HepG2 (cell line): ENCODE results near the gene TCF7L2. TPM values are rescaled to one million over a fixed set of nuclear protein-coding genes. Genes with fewer than 3 reads are reported as not detected.

Source experiments
- ATAC-seq: fragments of 200-7000 bp; cut with Tn5 transposase; 3 replicates; pipeline ENCODE4 v1.9.1; 2020; ENCODE audit warnings: mild to moderate bottlenecking, moderate library complexity
- BruUV-seq: library from RNA; stranded (reverse); fragments of 400-500 nt; replicated peaks from 2 replicates; lab custom pipeline; 2021; lab: Mats Ljungman, UMichigan
- CTCF ChIA-PET: fragments of 300-600 bp; formaldehyde crosslinking; extraction: SDS; loops from one replicate; lab custom pipeline; 2021; ENCODE audit warnings: low total read pairs, inconsistent platforms, low intra/inter-chr PET ratio; lab: Yijun Ruan, JAX
- POLR2A ChIA-PET: fragments of 350-600 bp; sonication (Branson Sonifier 250); formaldehyde crosslinking; loops from one replicate; lab custom pipeline; 2020; ENCODE audit warnings: antibody characterized with exemption, inconsistent platforms; lab: Yijun Ruan, JAX
- DNase-seq: peaks from one replicate; pipeline ENCODE4 v3.0.0-alpha.2; 2015; ENCODE audit warnings: low spot score
- FAIRE-seq: peaks from 3 replicates; lab custom pipeline; 2011; peaks lifted over from hg19 to GRCh38; lab: Jason Lieb, UNC
- H2AFZ ChIP-seq: one replicate; pipeline ENCODE4 v1.6.1; 2011; ENCODE audit warnings: low read length, inconsistent platforms
- H3K27ac ChIP-seq: fragments of 300-600 bp; 3 replicates; pipeline ENCODE4 v1.8.0; 2011; ENCODE audit warnings: mixed run types, mild to moderate bottlenecking, mixed read lengths, low read length, inconsistent platforms; ENCODE audit not compliant: insufficient read depth; ENCODE audit errors: extremely low read length
- H3K27me3 ChIP-seq, 2 experiments: fragments of 200-600 bp in 1 of 2; 2 replicates in 1 of 2; 3 replicates in 1 of 2; pipeline versions ENCODE4 v1.6.0 to v1.8.0; 2011; ENCODE audit warnings: low read length in 2 of 2, mild to moderate bottlenecking in 2 of 2, moderate library complexity in 2 of 2, inconsistent platforms in 1 of 2; ENCODE audit not compliant: insufficient read depth in 2 of 2, control insufficient read depth in 1 of 2
- H3K36me3 ChIP-seq, 2 experiments: fragments of 200-600 bp in 1 of 2; replicated peaks in 1 of 2; 2 replicates in 1 of 2; 3 replicates in 1 of 2; pipeline versions ENCODE4 v1.5.1 to v1.8.0; 2011; ENCODE audit warnings: low read length in 2 of 2, inconsistent platforms in 1 of 2; ENCODE audit not compliant: insufficient read depth in 2 of 2, control insufficient read depth in 1 of 2
- H3K4me1 ChIP-seq: 2 replicates; pipeline ENCODE4 v1.5.1; 2012; ENCODE audit warnings: low read length, inconsistent platforms; ENCODE audit not compliant: insufficient read depth
- H3K4me2 ChIP-seq: 2 replicates; pipeline ENCODE4 v1.6.0; 2011; ENCODE audit warnings: low read depth, low read length, inconsistent platforms
- H3K4me3 ChIP-seq, 3 experiments: fragments of 200-600 bp in 1 of 3; sonication (generic), shearing (Covaris generic) in 1 of 3; replicated peaks in 1 of 3; 2 replicates each; pipeline ENCODE4 v1.5.1; 2011 to 2016; ENCODE audit warnings: low read length in 3 of 3, inconsistent platforms in 2 of 3, low read depth in 2 of 3, mild to moderate bottlenecking in 2 of 3, control low read depth in 1 of 3, mixed read lengths in 1 of 3; ENCODE audit not compliant: insufficient read depth in 1 of 3
- H3K79me2 ChIP-seq: one replicate; pipeline ENCODE4 v1.6.1; 2011; ENCODE audit warnings: low read length, inconsistent platforms; ENCODE audit not compliant: insufficient read depth
- H3K9ac ChIP-seq: 2 replicates; pipeline ENCODE4 v1.6.0; 2011; ENCODE audit warnings: mild to moderate bottlenecking, low read depth, low read length, inconsistent platforms; ENCODE audit not compliant: insufficient read depth
- H3K9me3 ChIP-seq: 2 replicates; pipeline ENCODE4 v1.5.1; 2012; ENCODE audit warnings: mild to moderate bottlenecking, low read length
- H4K20me1 ChIP-seq: 2 replicates; pipeline ENCODE4 v1.6.0; 2011; ENCODE audit warnings: inconsistent platforms, mild to moderate bottlenecking, low read length, moderate library complexity; ENCODE audit not compliant: insufficient read depth
- ATAD3A ChIP-seq: sonication (generic); formaldehyde crosslinking; IDR thresholded peaks from 2 replicates; pipeline ENCODE4 v1.4.0; 2020; ENCODE audit warnings: missing genetic modification reagents
- EED ChIP-seq: sonication (generic); formaldehyde crosslinking; IDR thresholded peaks from 2 replicates; pipeline ENCODE4 v1.5.0; 2020; ENCODE audit warnings: mild to moderate bottlenecking, missing genetic modification reagents
- HNRNPLL ChIP-seq: fragments of 200-400 bp; formaldehyde crosslinking; IDR thresholded peaks from 2 replicates; pipeline ENCODE4 v1.6.1; 2017; ENCODE audit warnings: mild to moderate bottlenecking, low read depth, low read length; ENCODE audit not compliant: poor library complexity, severe bottlenecking
- HNRNPUL1 ChIP-seq: fragments of 200-400 bp; formaldehyde crosslinking; IDR thresholded peaks from 2 replicates; pipeline ENCODE4 v1.6.1; 2017; ENCODE audit warnings: low read depth, mild to moderate bottlenecking, low read length, moderate library complexity
- KMT2B ChIP-seq: IDR thresholded peaks from 2 replicates; pipeline ENCODE4 v1.6.1; 2016; ENCODE audit warnings: missing genetic modification reagents, missing compliant biosample characterization
- NFAT5 ChIP-seq: sonication (generic); formaldehyde crosslinking; IDR thresholded peaks from 2 replicates; pipeline ENCODE4 v1.4.0; 2020; ENCODE audit warnings: missing genetic modification reagents
- RFX1 ChIP-seq: fragments of 450-650 bp; IDR thresholded peaks from 2 replicates; pipeline ENCODE4 v1.6.1; 2017
- SAFB2 ChIP-seq: sonication (generic); formaldehyde crosslinking; IDR thresholded peaks from 2 replicates; pipeline ENCODE4 v1.5.1; 2020; ENCODE audit warnings: missing genetic modification reagents, low read depth, mild to moderate bottlenecking, borderline replicate concordance
- TBX2 ChIP-seq: sonication (generic); formaldehyde crosslinking; IDR thresholded peaks from 2 replicates; pipeline ENCODE4 v1.5.0; 2020; ENCODE audit warnings: missing genetic modification reagents, mild to moderate bottlenecking, borderline replicate concordance
- ZHX1 ChIP-seq: sonication (generic); formaldehyde crosslinking; IDR thresholded peaks from 2 replicates; pipeline ENCODE4 v1.8.1; 2022; ENCODE audit warnings: low read depth, mild to moderate bottlenecking, missing genetic modification reagents
- ZNF337 ChIP-seq: sonication (generic); formaldehyde crosslinking; IDR thresholded peaks from 2 replicates; pipeline ENCODE4 v1.5.1; 2020; ENCODE audit warnings: missing genetic modification reagents, low read depth, mild to moderate bottlenecking, borderline replicate concordance
- ZNF574 ChIP-seq: sonication (generic); formaldehyde crosslinking; IDR thresholded peaks from 2 replicates; pipeline ENCODE4 v1.4.0; 2020; ENCODE audit warnings: missing genetic modification reagents
- WGBS: methylation state at CpG from one replicate; pipeline ENCODE4 v1.1.6; 2017; ENCODE audit warnings: low lambda C conversion rate; 5-methylcytosine and 5-hydroxymethylcytosine counted together
- in situ Hi-C: cut with HindIII; loops from 2 replicates; pipeline ENCODE4 v1.10.0; 2017; ENCODE audit warnings: low pct_unique_long_range_greater_than_20kb; ENCODE audit not compliant: extremely low pct_ligation_motif_present
- intact Hi-C: fragments of 100-400 bp; cut with micrococcal nuclease; formaldehyde crosslinking; loops from one replicate; pipeline ENCODE4 v1.10.0; 2022; ENCODE audit not compliant: unreplicated experiment
- polyA plus RNA-seq, 8 experiments: library from polyadenylated mRNA; depleted of rRNA in 3 of 8; stranded (reverse) in 7 of 8; unstranded in 1 of 8; fragments of >200 nt; fragmentation: Illumina TruSeq in 4 of 8; extraction: Trizol in 4 of 8; gene quantifications; 2 replicates each; pipeline versions ENCODE4 v1.2.1 to v1.2.3, GENCODE V29; 2011 to 2016; ENCODE audit warnings: low read depth in 4 of 8, missing spikeins in 1 of 8, mixed read lengths in 1 of 8; ENCODE audit not compliant: insufficient read depth in 1 of 8
- total RNA-seq, 5 experiments: library from RNA; depleted of rRNA; stranded (reverse); fragments of >200 nt; fragmentation: Illumina TruSeq; extraction: Trizol; gene quantifications; 2 replicates each; pipeline ENCODE4 v1.2.3, GENCODE V29; 2016; ENCODE audit warnings: low read depth in 1 of 5

Gene TCF7L2
- total and polyA plus RNA-seq, 2 of the 13 experiments (the other 11 are each of a cell fraction or from before 2014, with no cell fraction given): 3.9 to 13.7 TPM

- no peak for TF ChIP-seq EED (CRISPR knock-in tag)
These were observed 40.2 kb downstream of the TCF7L2 start (continued) for GRCh38 chr10:112990271-112990670.

- H3K4me2 ChIP-seq: no peak overlapping the region
- in situ Hi-C loops (no loop called here), intact Hi-C loops (no loop called here)
- H3K36me3 ChIP-seq: peaks cover 10 to 45% of the 10 kb centered on the region in 2 experiments
- WGBS: 85% methylated on average over 14 of the region's 19 CpGs
- H3K4me3 ChIP-seq: no peak overlapping the region
- ChIA-PET CTCF (no interaction called here), POLR2A (interaction anchor here (1.2 kb wide), 1 partner anchor 15 kb away, joined by 3 read pairs; no protein-coding TSS in a partner anchor)
- H3K4me1 ChIP-seq: peaks cover 57% of the 10 kb centered on the region
- H3K9me3 ChIP-seq: no peaks in the 10 kb centered on the region
- H2AFZ ChIP-seq: no peak overlapping the region
- DNase-seq (peak; percentile 47), FAIRE-seq (no peak), ATAC-seq (peak; percentile 65)
- H3K79me2 ChIP-seq: peaks cover 86% of the 10 kb centered on the region
- no peak overlapping the region for H3K27ac ChIP-seq
- H3K27me3 ChIP-seq: no peaks in the 10 kb centered on the region
- BruUV-seq: no TSS peak
- peaks cover 73% of the 10 kb centered on the region for H4K20me1 ChIP-seq
- H3K9ac ChIP-seq: no peak overlapping the region
- TF ChIP-seq NFAT5 (no peak), HNRNPUL1 (no peak), KMT2B (no peak), HNRNPLL (no peak), ZHX1 (CRISPR knock-in tag) (no peak), SAFB2 (CRISPR knock-in tag) (no peak), TBX2 (peak; percentile 44; the same call in 1 of the 2 replicates), RFX1 (no peak), ATAD3A (no peak), ZNF574 (CRISPR knock-in tag) (no peak), ZNF337 (CRISPR knock-in tag) (no peak)
These were observed 41.9 kb downstream of the TCF7L2 start for GRCh38 chr10:112991888-112992491.
